ENCODE measurements around the gene NQO2. TPM values are rescaled to one million over a fixed set of nuclear protein-coding genes. Genes with fewer than 3 reads are reported as not detected.

Gene NQO2
- total and polyA plus RNA-seq, 2 of the 13 experiments (the other 11 are each of a cell fraction or from before 2014, with no cell fraction given): 32.2 to 56.5 TPM

- TF ChIP-seq ZNF383 (CRISPR knock-in tag; IDR thresholded peaks at IDR 0.05; ENCODE audit: borderline replicate concordance): no peak
Observed at GRCh38 chr6:2952557-2953095, 47.1 kb upstream of the NQO2 start (continued).

- peak; percentile 4 for FAIRE-seq
- no peaks in the 10 kb centered on the region for H3K27me3 ChIP-seq (ENCODE audit: control insufficient read depth in 1 of 2, insufficient read depth in 2 of 2, low read length in 2 of 2)
- peak overlapping the region in 1 of 3 experiments; percentile 47; a peak in 2 of 6 replicates for H3K4me3 ChIP-seq (replicated peaks in 1 of 3; ENCODE audit: insufficient read depth in 1 of 3, low read depth in 2 of 3, low read length in 3 of 3)
- peak overlapping the region; percentile 45 for H2AFZ ChIP-seq (ENCODE audit: low read length)
- H3K79me2 ChIP-seq (ENCODE audit: insufficient read depth, low read length): no peaks in the 10 kb centered on the region
- in situ Hi-C loops (cut with HindIII; ENCODE audit: extremely low pct_ligation_motif_present, low pct_unique_long_range_greater_than_20kb) (loop anchor here (5.0 kb wide), 2 partner anchors 34 to 99 kb away; no protein-coding TSS in a partner anchor), intact Hi-C loops (cut with micrococcal nuclease; ENCODE audit: unreplicated experiment) (loop anchor here (5.0 kb wide), 1 partner anchor 104 kb away; no protein-coding TSS in a partner anchor)
- DNase-seq (ENCODE audit: low spot score): no peak
- H3K9ac ChIP-seq (ENCODE audit: insufficient read depth, low read depth, low read length): no peak overlapping the region
- POLR2A ChIA-PET: interaction anchor here (0.7 to 1.9 kb wide), 12 partner anchors 10 to 115 kb away, joined by 3 to 57 read pairs (median 4); partner anchors contain the start of genes NQO2, RIPK1, SERPINB1 and SERPINB6
- ATAC-seq: no peak
- no peaks in the 10 kb centered on the region for H3K9me3 ChIP-seq (ENCODE audit: low read length)
- BruUV-seq (replicated peaks): no TSS peak
- no peak overlapping the region for H3K27ac ChIP-seq (ENCODE audit: extremely low read length, insufficient read depth, low read length)
- H3K36me3 ChIP-seq (replicated peaks in 1 of 2; ENCODE audit: control insufficient read depth in 1 of 2, insufficient read depth in 2 of 2, low read length in 2 of 2): peaks cover under 1% of the 10 kb centered on the region in 2 experiments; a peak in 1 of 5 replicates
- peaks cover 34% of the 10 kb centered on the region for H3K4me1 ChIP-seq (ENCODE audit: insufficient read depth, low read length)
- H3K4me2 ChIP-seq (ENCODE audit: low read depth, low read length): peak overlapping the region; percentile 62
- no peaks in the 10 kb centered on the region for H4K20me1 ChIP-seq (ENCODE audit: insufficient read depth, low read length)
- CTCF ChIA-PET (ENCODE audit: low intra/inter-chr PET ratio, low total read pairs): interaction anchor here (1.1 to 2.9 kb wide), 5 partner anchors 33 to 107 kb away, joined by 3 to 60 read pairs (median 6); no protein-coding TSS in a partner anchor
- WGBS (ENCODE audit: low lambda C conversion rate): 94% methylated on average over 12 of the region's 12 CpGs
- TF ChIP-seq ZNF850 (CRISPR knock-in tag; conservative IDR thresholded peaks at IDR 0.05) (no peak), ZNF354B (CRISPR knock-in tag; IDR thresholded peaks at IDR 0.05) (no peak), ZNF549 (CRISPR knock-in tag; IDR thresholded peaks at IDR 0.05) (no peak), ZNF251 (CRISPR knock-in tag; IDR thresholded peaks at IDR 0.05) (no peak), CBFB (CRISPR knock-in tag; IDR thresholded peaks at IDR 0.05) (no peak), TOPORS (CRISPR knock-in tag; IDR thresholded peaks at IDR 0.05) (peak; percentile 5; the same call in 1 of the 2 replicates), EP300 (IDR thresholded peaks at IDR 0.05; ENCODE audit: low read depth in 2 of 2, low read length in 2 of 2) (no peak), EP300 (CRISPR knock-in tag; IDR thresholded peaks at IDR 0.05; ENCODE audit: borderline replicate concordance) (no peak), ZNF296 (CRISPR knock-in tag; conservative IDR thresholded peaks at IDR 0.05) (no peak), ZNF513 (CRISPR knock-in tag; conservative IDR thresholded peaks at IDR 0.05) (no peak), CREM (IDR thresholded peaks at IDR 0.05) (no peak), CREM (CRISPR knock-in tag; IDR thresholded peaks at IDR 0.05) (no peak), MAFK (conservative IDR thresholded peaks at IDR 0.05 in 1 of 2, IDR thresholded peaks at IDR 0.05 in 1 of 2; ENCODE audit: low read length in 2 of 2) (no peak), HNF4A (CRISPR knock-in tag; IDR thresholded peaks at IDR 0.05) (no peak), TAF1 (CRISPR knock-in tag; IDR thresholded peaks at IDR 0.05) (0 out of 2 replicates have a peak, but pooled peaks have one; percentile 14), ZSCAN30 (CRISPR knock-in tag; IDR thresholded peaks at IDR 0.05) (no peak), ZNF792 (CRISPR knock-in tag; IDR thresholded peaks at IDR 0.05) (no peak), FLYWCH1 (CRISPR knock-in tag; IDR thresholded peaks at IDR 0.05) (0 out of 2 replicates have a peak, but pooled peaks have one; percentile 18), ZNF687 (CRISPR knock-in tag; IDR thresholded peaks at IDR 0.05) (0 out of 2 replicates have a peak, but pooled peaks have one; percentile 19)
Observed at GRCh38 chr6:2953098-2953497, 46.6 kb upstream of the NQO2 start.
